Measurements from ENCODE around the gene RTN4RL1. TPM values are rescaled to one million over a fixed set of nuclear protein-coding genes. Genes with fewer than 3 reads are reported as not detected.

Gene RTN4RL1
- polyA plus RNA-seq, 1 donor from 2014 or later: 0.44 TPM

DNA sequence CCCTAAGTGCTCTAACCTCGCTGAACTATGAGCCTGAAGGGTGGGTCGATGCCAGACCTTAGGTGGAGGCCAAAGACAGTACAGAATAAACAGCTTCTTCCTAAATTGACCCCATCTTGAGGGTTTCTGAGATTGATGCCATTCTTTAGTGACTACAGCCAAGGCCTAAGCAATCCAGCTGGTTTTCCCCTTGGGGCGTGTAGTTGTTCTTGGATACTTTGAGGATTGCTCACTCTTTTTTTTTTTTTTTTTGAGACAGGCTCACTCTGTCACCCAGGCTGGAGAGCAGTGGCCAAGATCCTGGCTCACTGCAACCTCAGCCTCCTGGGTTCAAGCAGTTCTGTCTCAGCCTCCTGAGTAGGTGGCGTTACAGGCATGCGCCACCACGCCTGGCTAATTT is 18.7 kb upstream of the RTN4RL1 start:
- peaks cover 7 to 15% (median 13%) of the 10 kb centered on the region in 3 donors for H3K4me1 Mint-ChIP-seq
- peak overlapping the region in 2 of 3 donors; percentile 84 to 93 for H3K27ac Mint-ChIP-seq
- no peaks in the 10 kb centered on the region for H3K9me3 Mint-ChIP-seq
- peaks cover 3% of the 10 kb centered on the region for H3K27me3 Mint-ChIP-seq
- peaks cover 5% of the 10 kb centered on the region for H3K36me3 Mint-ChIP-seq
- H3K4me3 Mint-ChIP-seq: peak overlapping the region in 3 of 4 donors; percentile 86 to 93 (median 91)

GRCh38 chr17:2042933-2043332 is 17.8 kb upstream of the RTN4RL1 start:
- Mint-ChIP-seq H3K9me3 (no peaks in the 10 kb centered on the region), H3K4me1 (peaks cover 7 to 13% (median 13%) of the 10 kb centered on the region in 3 donors)

GRCh38 chr17:2042390-2042847 is 17.3 kb upstream of the RTN4RL1 start:
- Mint-ChIP-seq H3K27ac (peak overlapping the region; percentile 84 to 95 (median 93)), H3K4me3 (peak overlapping the region; percentile 86 to 95 (median 92)), H3K27me3 (no peaks in the 10 kb centered on the region), H3K4me1 (peaks cover 7 to 13% (median 13%) of the 10 kb centered on the region in 3 donors), H3K9me3 (no peaks in the 10 kb centered on the region), H3K36me3 (peaks cover 5% of the 10 kb centered on the region)

More at GRCh38 chr17:2042933-2043332, 17.8 kb upstream of the RTN4RL1 start:
- Mint-ChIP-seq H3K27me3 (no peaks in the 10 kb centered on the region), H3K27ac (peak overlapping the region; percentile 84 to 95 (median 93)), H3K4me3 (peak overlapping the region; percentile 86 to 95 (median 92)), H3K36me3 (peaks cover 5% of the 10 kb centered on the region)

DNA sequence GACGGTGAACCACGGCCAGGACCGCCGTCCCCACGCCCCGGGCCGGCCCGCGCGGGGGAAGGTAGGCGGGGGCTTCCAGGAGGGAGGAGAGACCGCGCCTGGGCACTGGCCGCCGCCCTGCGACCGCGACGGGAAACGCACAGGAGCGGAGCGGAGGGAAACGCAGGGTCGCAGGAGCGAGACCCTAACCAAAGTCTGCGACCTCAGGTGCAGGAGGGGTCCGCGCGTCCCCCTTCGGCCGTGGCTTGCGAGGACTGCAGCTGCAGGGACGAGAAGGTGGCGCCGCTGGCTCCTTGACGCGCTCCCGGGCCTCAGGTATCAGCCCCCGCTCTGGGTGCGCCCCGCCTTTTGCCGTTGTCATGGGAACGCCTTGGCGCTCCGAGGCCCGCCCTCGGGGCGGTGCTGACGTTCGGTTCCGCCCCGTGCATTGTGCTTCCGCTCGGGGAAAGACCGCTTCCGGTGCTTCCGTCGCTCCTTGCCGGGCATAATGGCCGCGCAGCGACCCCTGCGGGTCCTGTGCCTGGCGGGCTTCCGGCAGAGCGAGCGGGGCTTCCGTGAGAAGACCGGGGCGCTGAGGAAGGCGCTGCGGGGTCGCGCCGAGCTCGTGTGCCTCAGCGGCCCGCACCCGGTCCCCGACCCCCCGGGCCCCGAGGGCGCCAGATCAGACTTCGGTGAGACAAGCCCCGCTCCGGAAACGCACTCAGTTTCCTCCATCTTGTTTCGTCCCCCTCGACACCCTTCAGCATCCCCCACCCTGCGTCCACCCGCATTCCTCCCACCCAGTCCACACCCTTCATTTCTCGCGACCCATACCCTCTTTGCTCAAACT is 16.6 kb upstream of the RTN4RL1 start, which contains the start of gene OVCA2:
Gene OVCA2, plus strand, starts transcription at position 462 of the 829 bp plus-strand sequence. Its CDS starts 26 bp downstream, at position 488.
- H3K27ac Mint-ChIP-seq: peak within 1 kb of the TSS; percentile 84 to 95 (median 93)
- H3K4me1 Mint-ChIP-seq: peaks cover 7 to 13% (median 13%) of the 10 kb centered on the region in 3 donors
- peaks cover 5% of the 10 kb centered on the region for H3K36me3 Mint-ChIP-seq
- H3K4me3 Mint-ChIP-seq: peak within 1 kb of the TSS; percentile 86 to 95 (median 92)
- no peaks in the 10 kb centered on the region for H3K27me3 Mint-ChIP-seq
- H3K9me3 Mint-ChIP-seq: no peaks in the 10 kb centered on the region

DNA sequence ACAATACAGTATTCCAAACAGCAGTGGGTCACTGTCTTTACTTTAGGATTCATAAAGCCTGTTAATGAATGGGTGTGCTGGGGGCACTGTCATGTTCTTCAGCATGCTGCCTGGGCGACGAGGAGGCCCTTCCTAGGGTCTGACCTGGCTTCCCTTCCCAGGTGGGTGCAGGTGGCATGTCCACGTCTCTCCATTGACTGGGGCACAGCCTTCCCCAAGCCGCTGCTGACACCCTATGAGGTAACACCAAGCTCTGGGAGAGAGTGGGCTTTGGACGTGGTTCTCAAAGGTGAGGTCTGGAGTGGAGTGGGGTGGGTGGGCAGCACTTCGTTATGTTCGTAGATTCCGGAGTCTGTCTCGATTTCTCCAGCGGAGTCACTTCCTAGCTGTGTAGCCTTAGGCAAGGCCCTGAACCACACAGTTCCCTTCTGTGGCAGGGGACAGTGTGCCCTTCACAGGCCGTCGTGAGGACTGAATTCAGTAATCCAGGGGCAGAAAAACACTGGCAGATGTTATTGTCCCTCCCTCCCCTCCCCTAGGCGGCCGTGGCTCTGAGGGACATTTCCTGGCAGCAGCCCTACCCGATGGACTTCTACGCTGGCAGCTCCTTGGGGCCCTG is 15.9 kb upstream of the RTN4RL1 start:
- Mint-ChIP-seq H3K27me3 (no peaks in the 10 kb centered on the region), H3K4me1 (peaks cover 7 to 13% (median 13%) of the 10 kb centered on the region in 3 donors), H3K9me3 (no peaks in the 10 kb centered on the region), H3K36me3 (peaks cover 5% of the 10 kb centered on the region), H3K4me3 (peak overlapping the region; percentile 66 to 93 (median 79)), H3K27ac (peak overlapping the region in 2 of 3 donors; percentile 39 to 84)

DNA sequence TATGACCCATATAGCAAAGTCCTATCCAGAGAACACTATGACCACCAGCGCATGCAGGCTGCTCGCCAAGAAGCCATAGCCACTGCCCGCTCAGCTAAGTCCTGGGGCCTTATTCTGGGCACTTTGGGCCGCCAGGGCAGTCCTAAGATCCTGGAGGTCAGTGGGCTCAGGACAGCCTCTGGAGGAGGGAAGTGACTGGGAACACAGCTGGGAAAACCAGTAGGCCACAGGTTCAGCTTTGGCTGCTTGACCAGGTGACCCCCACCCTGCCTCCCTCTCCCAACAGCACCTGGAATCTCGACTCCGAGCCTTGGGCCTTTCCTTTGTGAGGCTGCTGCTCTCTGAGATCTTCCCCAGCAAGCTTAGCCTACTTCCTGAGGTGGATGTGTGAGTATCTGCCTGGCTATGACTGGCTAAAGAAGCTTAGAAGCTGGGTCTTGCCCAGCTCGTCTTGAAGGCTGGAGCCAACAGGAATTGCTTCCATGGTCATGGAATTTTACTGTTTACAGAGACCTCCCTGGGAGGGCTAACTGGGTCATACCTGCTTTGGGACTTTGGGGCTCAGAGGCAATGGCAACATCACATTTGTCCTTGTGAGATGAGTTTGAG is 15.2 kb upstream of the RTN4RL1 start:
- Mint-ChIP-seq H3K27me3 (no peaks in the 10 kb centered on the region), H3K36me3 (peaks cover 5% of the 10 kb centered on the region), H3K27ac (peak overlapping the region in 2 of 3 donors; percentile 31 to 84), H3K9me3 (no peaks in the 10 kb centered on the region), H3K4me1 (peaks cover 7 to 13% (median 13%) of the 10 kb centered on the region in 3 donors), H3K4me3 (peak overlapping the region; percentile 47 to 91 (median 66))

DNA sequence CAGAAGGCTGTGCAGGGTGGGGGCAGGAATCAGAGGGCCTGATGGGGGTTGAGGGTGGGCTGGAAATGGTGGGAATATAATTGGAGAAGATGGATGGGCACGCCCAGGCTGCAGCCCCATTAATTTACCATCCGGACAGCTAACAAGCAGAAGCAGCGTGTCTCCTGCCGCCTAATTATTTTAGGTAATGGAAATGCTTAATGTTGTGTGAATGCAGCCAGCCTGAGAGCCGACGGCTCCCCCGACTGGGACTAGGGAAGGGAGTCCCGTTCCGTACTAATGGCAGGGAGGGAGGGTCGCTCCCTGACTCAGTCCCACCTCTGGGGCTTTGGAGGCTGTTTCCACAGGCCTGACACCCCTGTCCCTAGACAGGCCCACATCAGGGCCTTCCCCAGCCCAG is 12.0 kb upstream of the RTN4RL1 start:
- Mint-ChIP-seq H3K36me3 (no peaks in the 10 kb centered on the region), H3K27ac (peak overlapping the region in 2 of 3 donors; percentile 46 to 77), H3K4me1 (peaks cover 4 to 11% (median 10%) of the 10 kb centered on the region in 3 donors), H3K4me3 (no peak overlapping the region), H3K9me3 (no peaks in the 10 kb centered on the region), H3K27me3 (no peaks in the 10 kb centered on the region)

DNA sequence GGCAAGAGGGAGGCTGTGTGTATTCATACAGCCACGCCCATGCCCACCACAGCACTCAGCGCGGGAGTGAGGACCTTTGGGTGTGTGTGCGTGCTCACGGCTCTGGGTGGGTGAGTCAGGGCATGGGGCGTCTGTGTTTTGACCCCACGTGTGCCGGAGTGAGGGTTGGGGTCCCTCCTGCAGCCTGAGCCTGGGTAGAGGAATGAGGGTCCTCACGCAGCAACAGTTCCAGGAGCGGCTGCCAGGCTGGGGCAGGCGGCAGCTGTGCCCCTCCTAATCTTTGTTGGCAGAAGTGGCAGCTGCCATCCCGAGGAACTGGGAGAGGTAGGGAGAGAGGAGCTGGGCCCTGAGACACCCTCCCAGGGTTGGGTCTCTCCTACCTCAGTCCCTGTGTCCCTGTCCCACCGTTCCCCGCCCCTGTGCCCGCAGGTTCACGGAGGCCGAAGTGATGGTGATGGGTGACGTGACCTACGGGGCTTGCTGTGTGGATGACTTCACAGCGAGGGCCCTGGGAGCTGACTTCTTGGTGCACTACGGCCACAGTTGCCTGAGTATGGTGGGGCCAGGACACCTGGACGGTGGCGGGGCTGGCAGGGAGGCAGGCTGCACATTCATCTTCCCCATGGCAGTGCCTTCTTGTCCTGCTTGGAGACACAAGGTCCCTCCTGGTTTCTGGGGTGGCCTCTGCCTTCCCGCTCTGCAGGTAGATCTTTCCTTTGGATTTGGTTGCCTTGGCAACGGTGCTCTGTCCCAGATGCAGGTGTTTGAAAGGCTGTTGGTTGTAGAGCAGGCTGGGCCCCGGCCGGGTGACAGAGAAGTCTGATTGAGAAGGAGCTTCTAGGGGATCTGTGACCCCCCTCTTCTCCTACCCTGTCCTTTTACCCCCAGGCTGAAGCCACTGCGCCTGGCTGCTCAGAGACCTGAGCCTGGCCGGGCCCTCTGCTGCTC is 10.7 kb upstream of the RTN4RL1 start:
- no peaks in the 10 kb centered on the region for H3K27me3 Mint-ChIP-seq
- no peaks in the 10 kb centered on the region for H3K36me3 Mint-ChIP-seq
- H3K4me1 Mint-ChIP-seq: peaks cover 5 to 12% (median 11%) of the 10 kb centered on the region in 3 donors
- H3K4me3 Mint-ChIP-seq: no peak overlapping the region
- peak overlapping the region in 1 of 3 donors; percentile 51 for H3K27ac Mint-ChIP-seq
- no peaks in the 10 kb centered on the region for H3K9me3 Mint-ChIP-seq

DNA sequence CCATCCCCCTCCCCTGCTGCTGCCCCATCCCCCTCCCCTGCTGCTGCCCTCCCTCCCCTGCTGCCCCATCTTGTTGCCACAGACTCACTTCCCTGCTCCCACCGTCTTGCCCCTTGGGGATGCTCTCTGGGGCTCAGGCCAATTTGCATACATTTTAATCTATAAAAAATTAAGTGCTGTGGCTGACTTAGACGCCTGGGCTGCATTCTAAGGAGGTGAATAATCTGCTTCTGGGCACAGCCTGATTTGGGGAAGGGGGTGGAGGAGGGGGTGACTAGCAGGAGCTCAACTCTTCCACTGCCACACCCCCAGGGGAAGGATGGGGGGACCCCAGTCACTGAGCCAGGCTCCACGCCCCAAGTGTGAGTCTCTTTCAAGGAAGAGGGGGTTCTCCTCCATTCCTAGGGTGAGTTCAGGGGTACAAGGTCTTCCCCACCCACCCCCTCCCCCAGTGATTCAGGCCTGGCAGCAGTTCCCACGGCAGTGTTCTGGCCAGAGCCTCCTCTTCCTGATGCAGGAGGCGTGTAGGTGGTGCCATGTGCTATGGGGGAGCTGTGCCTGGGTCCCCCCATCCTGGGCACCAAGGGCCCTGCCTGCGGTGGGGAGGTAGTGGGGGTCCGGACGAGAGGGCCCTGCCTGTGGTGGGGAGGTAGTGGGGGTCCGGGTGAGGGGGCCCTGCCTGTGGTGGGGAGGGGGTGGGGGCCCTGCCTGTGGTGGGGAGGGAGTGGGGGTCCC is 9.8 kb upstream of the RTN4RL1 start:
- H3K4me3 Mint-ChIP-seq: peak overlapping the region in 1 of 4 donors; percentile 73
- H3K4me1 Mint-ChIP-seq: peaks cover 7 to 16% (median 15%) of the 10 kb centered on the region in 3 donors
- no peaks in the 10 kb centered on the region for H3K27me3 Mint-ChIP-seq
- no peaks in the 10 kb centered on the region for H3K9me3 Mint-ChIP-seq
- peak overlapping the region in 1 of 3 donors; percentile 51 for H3K27ac Mint-ChIP-seq
- H3K36me3 Mint-ChIP-seq: no peaks in the 10 kb centered on the region

- no peaks in the 10 kb centered on the region for H3K36me3 Mint-ChIP-seq
- H3K27ac Mint-ChIP-seq: no peak overlapping the region
- peak overlapping the region in 1 of 4 donors; percentile 47 for H3K4me3 Mint-ChIP-seq
- no peaks in the 10 kb centered on the region for H3K27me3 Mint-ChIP-seq
- H3K4me1 Mint-ChIP-seq: peaks cover 7 to 16% (median 15%) of the 10 kb centered on the region in 3 donors
- H3K9me3 Mint-ChIP-seq: no peaks in the 10 kb centered on the region
Measured at GRCh38 chr17:2034157-2034556, 9.0 kb upstream of the RTN4RL1 start.

GRCh38 chr17:2033153-2033552 is 8.0 kb upstream of the RTN4RL1 start:
- Mint-ChIP-seq H3K9me3 (no peaks in the 10 kb centered on the region), H3K4me3 (peak overlapping the region in 2 of 4 donors; percentile 42 to 62), H3K27ac (peak overlapping the region in 1 of 3 donors; percentile 74), H3K36me3 (no peaks in the 10 kb centered on the region), H3K4me1 (peaks cover 7 to 16% (median 15%) of the 10 kb centered on the region in 3 donors), H3K27me3 (peaks cover 7% of the 10 kb centered on the region)

DNA sequence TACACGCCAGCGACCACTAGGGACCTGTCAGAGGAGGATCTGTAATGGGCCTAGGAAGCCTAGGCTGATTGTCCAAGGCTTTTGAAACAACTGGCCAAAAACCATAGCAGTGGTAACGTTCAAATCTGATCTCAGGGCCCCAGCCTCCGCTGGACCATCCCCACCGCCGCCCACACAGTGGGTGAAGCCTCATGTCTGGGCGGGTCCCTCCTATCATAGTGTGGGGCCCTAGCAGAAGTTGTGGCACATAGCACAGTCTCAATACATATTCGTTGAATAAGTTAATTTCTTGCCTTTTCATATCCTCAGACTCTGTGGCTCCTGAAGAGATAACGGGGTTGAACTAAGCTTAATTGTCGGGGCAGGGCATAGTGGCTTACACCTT is 5.6 kb upstream of the RTN4RL1 start:
- Mint-ChIP-seq H3K9me3 (no peaks in the 10 kb centered on the region), H3K4me3 (peak overlapping the region; percentile 93 to 98 (median 96)), H3K27me3 (peaks cover 24% of the 10 kb centered on the region), H3K4me1 (peaks cover 9 to 21% (median 20%) of the 10 kb centered on the region in 3 donors), H3K36me3 (no peaks in the 10 kb centered on the region), H3K27ac (peak overlapping the region; percentile 70 to 97 (median 88))

Data from IgD-negative memory B cell (primary cell).